Epidermal melanocyte (primary cell): Measurements from ENCODE around the gene STAB2.

Source experiments
- DNase-seq: peaks from one replicate; pipeline ENCODE4 v3.0.0; 2011; ENCODE audit warnings: low spot score; ENCODE audit not compliant: insufficient read length

The STAB2 gene

GRCh38 chr12:103780093-103780440 is 193.0 kb downstream of the STAB2 start:
- DNase-seq = no peak

GRCh38 chr12:103780992-103781391 is 193.9 kb downstream of the STAB2 start:
- no peak for DNase-seq

- no peak for DNase-seq
Observed at GRCh38 chr12:103782399-103782798, 195.3 kb downstream of the STAB2 start.

- no peak for DNase-seq
Observed at GRCh38 chr12:103783744-103784664, 196.9 kb downstream of the STAB2 start.

GRCh38 chr12:103785243-103786031 is 198.4 kb downstream of the STAB2 start:
- DNase-seq = no peak

GRCh38 chr12:103786201-103786600 is 199.1 kb downstream of the STAB2 start:
- DNase-seq = no peak

GRCh38 chr12:103791350-103791920 is 204.4 kb downstream of the STAB2 start:
- DNase-seq = no peak

- DNase-seq = no peak
Observed at GRCh38 chr12:103793046-103793445, 206.0 kb downstream of the STAB2 start.

GRCh38 chr12:103793512-103794045 is 206.5 kb downstream of the STAB2 start:
- DNase-seq = no peak

GRCh38 chr12:103794309-103795213 is 207.5 kb downstream of the STAB2 start:
- no peak for DNase-seq

GRCh38 chr12:103798586-103798985 is 211.5 kb downstream of the STAB2 start:
- DNase-seq = no peak

GRCh38 chr12:103799504-103799856 is 212.4 kb downstream of the STAB2 start:
- no peak for DNase-seq

- DNase-seq = no peak
Observed at GRCh38 chr12:103799857-103800771, 213.0 kb downstream of the STAB2 start.

GRCh38 chr12:103801709-103802585 is 214.9 kb downstream of the STAB2 start:
- DNase-seq = peak; percentile 19

GRCh38 chr12:103802586-103802886 is 215.5 kb downstream of the STAB2 start:
- no peak for DNase-seq

GRCh38 chr12:103803847-103804246 is 216.8 kb downstream of the STAB2 start:
- no peak for DNase-seq

GRCh38 chr12:103805655-103806360 is 218.7 kb downstream of the STAB2 start:
- no peak for DNase-seq

GRCh38 chr12:103806803-103807202 is 219.7 kb downstream of the STAB2 start:
- DNase-seq = no peak
